Astrocyte of the spinal cord (primary cell): ENCODE results near the gene HTT.

Experiments used
- DNase-seq: peaks from one replicate; pipeline ENCODE4 v3.0.0; 2011; ENCODE audit warnings: low read depth, low spot score
- H3K4me3 ChIP-seq: 2 replicates; pipeline ENCODE4 v1.5.1; 2011; ENCODE audit warnings: low read depth, mild to moderate bottlenecking, low read length, moderate library complexity
- in situ Hi-C: cut with HindIII; loops from 2 replicates; pipeline ENCODE4 v1.10.0; 2017; ENCODE audit warnings: low sequenced_read_pairs
- TF ChIP-seq, protein P1 (sequence below): IDR thresholded peaks from 2 replicates; pipeline ENCODE4 v1.5.1; 2012; ENCODE audit warnings: low read depth, mild to moderate bottlenecking, low read length, inconsistent platforms

HTT gene

DNA sequence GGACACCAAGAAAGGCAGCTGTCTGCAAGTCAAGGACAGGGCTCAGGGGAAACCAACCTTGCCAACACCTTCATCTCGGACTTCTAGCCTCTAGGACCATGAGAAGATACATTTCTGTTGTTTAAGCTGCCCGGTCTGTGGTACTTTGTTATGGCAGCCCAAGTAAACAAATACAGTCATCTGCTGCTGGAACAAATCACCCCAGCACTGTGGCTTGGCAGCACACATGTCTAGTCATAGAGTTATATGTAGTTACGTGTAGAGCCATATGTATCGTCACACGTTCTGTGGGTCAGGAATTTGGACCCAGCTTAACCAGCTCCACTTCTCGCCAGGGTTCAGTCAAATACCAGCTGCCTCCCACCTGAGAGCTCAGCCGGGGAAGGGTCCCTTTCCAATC lies 2.7 kb upstream of the HTT start:
- no peak for DNase-seq
- no peak overlapping the region for H3K4me3 ChIP-seq
- TF ChIP-seq, protein P1, sequence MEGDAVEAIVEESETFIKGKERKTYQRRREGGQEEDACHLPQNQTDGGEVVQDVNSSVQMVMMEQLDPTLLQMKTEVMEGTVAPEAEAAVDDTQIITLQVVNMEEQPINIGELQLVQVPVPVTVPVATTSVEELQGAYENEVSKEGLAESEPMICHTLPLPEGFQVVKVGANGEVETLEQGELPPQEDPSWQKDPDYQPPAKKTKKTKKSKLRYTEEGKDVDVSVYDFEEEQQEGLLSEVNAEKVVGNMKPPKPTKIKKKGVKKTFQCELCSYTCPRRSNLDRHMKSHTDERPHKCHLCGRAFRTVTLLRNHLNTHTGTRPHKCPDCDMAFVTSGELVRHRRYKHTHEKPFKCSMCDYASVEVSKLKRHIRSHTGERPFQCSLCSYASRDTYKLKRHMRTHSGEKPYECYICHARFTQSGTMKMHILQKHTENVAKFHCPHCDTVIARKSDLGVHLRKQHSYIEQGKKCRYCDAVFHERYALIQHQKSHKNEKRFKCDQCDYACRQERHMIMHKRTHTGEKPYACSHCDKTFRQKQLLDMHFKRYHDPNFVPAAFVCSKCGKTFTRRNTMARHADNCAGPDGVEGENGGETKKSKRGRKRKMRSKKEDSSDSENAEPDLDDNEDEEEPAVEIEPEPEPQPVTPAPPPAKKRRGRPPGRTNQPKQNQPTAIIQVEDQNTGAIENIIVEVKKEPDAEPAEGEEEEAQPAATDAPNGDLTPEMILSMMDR: no peak
- in situ Hi-C loops: no loop called here

DNA sequence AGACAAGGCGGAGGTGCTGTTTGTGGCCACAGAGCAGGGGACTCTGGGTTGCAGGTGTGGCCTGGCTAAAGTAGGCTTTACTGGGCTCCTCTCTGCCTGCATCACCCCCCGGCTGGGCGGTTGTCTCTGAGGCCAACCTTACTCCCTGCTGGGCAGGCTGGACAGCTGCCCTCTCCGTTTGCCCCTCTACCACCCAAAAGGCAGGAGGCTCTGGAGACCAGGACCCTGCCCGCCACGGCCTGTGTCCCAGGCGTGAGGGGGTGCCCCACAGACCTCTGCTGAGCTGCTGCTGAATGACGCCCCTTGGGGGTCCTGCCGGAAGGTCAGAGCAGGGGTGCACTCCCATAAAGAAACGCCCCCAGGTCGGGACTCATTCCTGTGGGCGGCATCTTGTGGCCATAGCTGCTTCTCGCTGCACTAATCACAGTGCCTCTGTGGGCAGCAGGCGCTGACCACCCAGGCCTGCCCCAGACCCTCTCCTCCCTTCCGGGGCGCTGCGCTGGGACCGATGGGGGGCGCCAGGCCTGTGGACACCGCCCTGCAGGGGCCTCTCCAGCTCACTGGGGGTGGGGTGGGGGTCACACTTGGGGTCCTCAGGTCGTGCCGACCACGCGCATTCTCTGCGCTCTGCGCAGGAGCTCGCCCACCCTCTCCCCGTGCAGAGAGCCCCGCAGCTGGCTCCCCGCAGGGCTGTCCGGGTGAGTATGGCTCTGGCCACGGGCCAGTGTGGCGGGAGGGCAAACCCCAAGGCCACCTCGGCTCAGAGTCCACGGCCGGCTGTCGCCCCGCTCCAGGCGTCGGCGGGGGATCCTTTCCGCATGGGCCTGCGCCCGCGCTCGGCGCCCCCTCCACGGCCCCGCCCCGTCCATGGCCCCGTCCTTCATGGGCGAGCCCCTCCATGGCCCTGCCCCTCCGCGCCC lies 1.1 kb upstream of the HTT start:
- TF ChIP-seq, protein P1: peak; percentile 21
- in situ Hi-C loops: no loop called here
- no peak for DNase-seq
- H3K4me3 ChIP-seq: peak overlapping the region; percentile 59

DNA sequence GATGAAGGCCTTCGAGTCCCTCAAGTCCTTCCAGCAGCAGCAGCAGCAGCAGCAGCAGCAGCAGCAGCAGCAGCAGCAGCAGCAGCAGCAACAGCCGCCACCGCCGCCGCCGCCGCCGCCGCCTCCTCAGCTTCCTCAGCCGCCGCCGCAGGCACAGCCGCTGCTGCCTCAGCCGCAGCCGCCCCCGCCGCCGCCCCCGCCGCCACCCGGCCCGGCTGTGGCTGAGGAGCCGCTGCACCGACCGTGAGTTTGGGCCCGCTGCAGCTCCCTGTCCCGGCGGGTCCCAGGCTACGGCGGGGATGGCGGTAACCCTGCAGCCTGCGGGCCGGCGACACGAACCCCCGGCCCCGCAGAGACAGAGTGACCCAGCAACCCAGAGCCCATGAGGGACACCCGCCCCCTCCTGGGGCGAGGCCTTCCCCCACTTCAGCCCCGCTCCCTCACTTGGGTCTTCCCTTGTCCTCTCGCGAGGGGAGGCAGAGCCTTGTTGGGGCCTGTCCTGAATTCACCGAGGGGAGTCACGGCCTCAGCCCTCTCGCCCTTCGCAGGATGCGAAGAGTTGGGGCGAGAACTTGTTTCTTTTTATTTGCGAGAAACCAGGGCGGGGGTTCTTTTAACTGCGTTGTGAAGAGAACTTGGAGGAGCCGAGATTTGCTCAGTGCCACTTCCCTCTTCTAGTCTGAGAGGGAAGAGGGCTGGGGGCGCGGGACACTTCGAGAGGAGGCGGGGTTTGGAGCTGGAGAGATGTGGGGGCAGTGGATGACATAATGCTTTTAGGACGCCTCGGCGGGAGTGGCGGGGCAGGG lies 568 bp downstream of the HTT start:
- DNase-seq: peak; percentile 71
- peak overlapping the region; percentile 94 for H3K4me3 ChIP-seq
- TF ChIP-seq, protein P1: no peak
- in situ Hi-C loops: no loop called here

DNA sequence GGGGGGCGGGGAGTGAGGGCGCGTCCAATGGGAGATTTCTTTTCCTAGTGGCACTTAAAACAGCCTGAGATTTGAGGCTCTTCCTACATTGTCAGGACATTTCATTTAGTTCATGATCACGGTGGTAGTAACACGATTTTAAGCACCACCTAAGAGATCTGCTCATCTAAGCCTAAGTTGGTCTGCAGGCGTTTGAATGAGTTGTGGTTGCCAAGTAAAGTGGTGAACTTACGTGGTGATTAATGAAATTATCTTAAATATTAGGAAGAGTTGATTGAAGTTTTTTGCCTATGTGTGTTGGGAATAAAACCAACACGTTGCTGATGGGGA lies 1.1 kb downstream of the HTT start:
- TF ChIP-seq, protein P1: no peak
- DNase-seq: no peak
- peak overlapping the region; percentile 94 for H3K4me3 ChIP-seq
- in situ Hi-C loops: no loop called here

DNA sequence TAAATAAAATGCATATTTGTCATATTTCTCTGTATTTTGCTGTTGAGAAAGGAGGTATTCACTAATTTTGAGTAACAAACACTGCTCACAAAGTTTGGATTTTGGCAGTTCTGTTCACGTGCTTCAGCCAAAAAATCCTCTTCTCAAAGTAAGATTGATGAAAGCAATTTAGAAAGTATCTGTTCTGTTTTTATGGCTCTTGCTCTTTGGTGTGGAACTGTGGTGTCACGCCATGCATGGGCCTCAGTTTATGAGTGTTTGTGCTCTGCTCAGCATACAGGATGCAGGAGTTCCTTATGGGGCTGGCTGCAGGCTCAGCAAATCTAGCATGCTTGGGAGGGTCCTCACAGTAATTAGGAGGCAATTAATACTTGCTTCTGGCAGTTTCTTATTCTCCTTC lies 3.3 kb downstream of the HTT start:
- no peak for DNase-seq
- H3K4me3 ChIP-seq: no peak overlapping the region
- in situ Hi-C loops: no loop called here
- TF ChIP-seq, protein P1: no peak

DNA sequence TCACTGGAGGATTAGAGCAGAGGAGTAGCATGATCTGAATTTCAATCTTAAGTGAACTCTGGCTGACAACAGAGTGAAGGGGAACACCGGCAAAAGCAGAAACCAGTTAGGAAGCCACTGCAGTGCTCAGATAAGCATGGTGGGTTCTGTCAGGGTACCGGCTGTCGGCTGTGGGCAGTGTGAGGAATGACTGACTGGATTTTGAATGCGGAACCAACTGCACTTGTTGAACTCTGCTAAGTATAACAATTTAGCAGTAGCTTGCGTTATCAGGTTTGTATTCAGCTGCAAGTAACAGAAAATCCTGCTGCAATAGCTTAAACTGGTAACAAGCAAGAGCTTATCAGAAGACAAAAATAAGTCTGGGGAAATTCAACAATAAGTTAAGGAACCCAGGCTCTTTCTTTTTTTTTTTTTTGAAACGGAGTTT lies 5.2 kb downstream of the HTT start:
- in situ Hi-C loops: no loop called here
- no peak overlapping the region for H3K4me3 ChIP-seq
- TF ChIP-seq, protein P1: no peak
- no peak for DNase-seq
